Cerebellar cortex (tissue), 1 donor: Measurements from ENCODE around the gene TPCN1.

Experiments
- DNase-seq: peaks from one replicate; pipeline ENCODE4 v3.0.0-alpha.2; 2015; ENCODE audit warnings: low spot score

TPCN1 gene

DNA sequence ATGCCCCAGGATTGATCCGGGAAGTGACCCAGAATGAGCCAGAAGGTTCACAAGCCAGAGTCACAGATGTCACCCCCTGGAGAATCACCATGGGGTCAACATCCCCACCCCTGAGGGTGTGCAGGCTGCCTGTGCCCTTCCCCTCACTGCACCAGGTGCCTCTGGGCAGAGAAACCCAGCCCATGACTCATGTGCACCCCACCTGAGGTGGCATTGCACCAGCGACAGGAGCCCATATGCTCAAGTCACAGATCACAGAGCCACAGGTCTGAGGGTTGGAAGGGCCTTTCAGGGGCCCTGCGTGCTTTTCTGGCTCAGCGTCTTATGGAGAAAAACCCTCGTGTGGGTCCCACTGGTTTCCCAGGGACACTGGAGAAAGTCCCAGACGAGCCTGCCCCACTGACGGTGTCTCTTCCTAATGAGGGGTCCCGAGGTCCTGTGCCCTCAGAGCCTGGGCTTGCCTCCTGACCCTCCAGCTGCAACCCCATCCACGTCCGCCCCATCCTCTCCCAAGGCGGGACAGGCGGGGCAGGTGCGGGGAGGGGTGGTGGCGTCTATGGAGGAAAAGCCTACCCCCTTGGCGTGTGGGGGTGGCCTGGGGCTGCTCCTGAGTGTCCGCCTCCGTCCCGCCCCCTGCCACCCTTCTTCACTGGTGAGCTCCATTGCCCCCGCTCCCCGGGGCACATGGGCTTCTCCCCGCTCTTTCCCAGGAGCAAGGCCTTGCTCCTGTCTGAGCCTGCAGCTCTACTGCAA, 66.1 kb downstream of the TPCN1 start:
- no peak for DNase-seq

DNA sequence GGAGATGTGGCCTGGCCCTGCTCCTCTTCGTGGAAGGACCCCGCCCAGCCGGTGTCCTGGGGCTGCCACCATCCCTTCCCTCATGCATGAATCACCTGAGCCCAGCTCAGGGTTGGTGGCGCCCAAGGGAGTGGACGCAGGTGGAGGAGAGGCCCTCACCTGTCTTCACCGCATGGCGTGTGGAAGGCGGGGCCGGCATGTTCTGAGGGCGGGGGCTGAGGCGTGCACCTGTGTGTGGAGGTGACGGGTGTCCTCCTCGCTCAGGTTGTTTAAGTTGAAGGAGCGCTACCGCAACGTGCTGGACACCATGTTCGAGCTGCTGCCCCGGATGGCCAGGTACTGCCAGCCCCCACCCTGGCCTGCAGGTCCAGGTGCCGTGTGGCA, 66.6 kb downstream of the TPCN1 start:
- no peak for DNase-seq

DNA sequence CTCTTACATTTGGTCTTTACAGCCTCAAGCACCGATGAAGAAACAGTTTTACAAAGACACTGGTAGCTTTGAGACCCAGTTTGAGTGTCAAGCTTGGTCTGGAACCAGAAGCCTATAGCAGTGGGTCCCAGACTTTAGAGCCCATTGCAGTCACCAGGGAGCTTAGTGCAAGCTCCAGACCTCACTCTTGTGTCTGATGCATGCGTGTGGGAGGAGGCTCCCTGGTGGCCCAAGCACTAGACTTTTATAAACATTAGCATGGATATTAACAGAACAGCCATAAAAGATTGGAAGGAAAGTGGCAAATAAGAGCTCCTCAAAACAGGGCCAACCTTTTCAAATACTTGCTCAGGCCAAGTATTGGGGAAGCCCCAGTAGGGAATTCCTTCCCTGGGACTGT, 68.1 kb downstream of the TPCN1 start:
- DNase-seq, result no peak

- DNase-seq, result no peak
These were observed 69.2 kb downstream of the TPCN1 start for GRCh38 chr12:113290506-113290905.

- no peak for DNase-seq
These were observed 70.3 kb downstream of the TPCN1 start for GRCh38 chr12:113291586-113291985.

DNA sequence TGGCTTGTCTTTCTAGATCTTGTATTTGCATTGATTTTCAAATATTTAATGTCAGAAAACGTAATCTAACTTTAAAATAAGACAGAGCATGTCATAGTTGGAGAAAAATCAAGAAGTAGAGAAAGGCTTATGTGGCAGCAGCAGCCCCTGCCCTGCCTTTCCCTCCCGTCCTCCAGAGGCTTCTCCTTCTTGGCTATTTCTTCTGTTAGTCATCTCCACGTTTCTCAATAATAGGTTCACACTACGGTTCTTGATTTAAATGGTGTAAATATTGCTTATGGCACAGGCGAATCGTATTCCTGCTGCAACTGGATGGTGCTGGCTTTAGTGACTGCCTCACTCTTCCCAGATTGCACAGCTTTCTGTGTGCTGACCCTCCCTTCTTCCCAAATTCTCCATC, 70.8 kb downstream of the TPCN1 start:
- DNase-seq, result no peak

DNA sequence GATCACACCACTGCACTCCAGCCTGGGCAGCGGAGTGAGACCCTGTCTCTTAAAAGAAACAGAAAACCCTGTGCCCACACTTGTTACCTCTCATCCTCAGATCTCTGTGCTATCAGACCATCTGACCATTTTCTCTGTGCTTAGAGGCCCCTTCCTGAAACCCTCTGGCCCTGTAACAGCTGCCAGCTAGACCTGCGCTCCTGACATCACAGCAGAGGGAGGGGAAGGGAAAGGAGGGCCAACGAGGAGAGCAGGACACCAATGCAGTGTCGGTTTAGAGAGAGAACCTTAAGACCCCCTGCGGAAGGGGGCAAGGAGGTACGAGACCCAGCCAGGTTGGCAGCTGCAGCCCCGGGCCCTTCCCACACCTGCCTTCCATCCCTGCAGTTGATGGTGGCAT, 71.3 kb downstream of the TPCN1 start:
- no peak for DNase-seq

DNA sequence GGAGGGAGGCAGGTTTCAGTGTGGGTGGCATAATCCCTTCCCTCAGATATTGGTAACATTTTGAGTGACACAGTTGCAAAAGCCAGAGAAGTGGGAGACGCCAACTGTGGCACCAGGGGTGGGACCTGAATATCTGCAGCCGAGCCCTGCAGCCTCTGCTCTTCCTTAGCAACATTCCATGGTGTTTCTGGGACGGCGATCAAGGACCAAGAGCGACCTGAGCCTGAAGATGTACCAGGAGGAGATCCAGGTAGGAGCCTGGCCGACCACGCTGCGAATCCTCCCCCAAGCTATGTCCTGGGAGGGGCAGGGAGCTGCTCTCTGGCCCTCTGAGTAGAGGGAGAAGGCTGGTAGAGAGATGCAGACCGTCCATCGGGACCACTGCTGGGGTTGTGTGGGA, 71.8 kb downstream of the TPCN1 start:
- DNase-seq, result no peak

GRCh38 chr12:113295886-113296556, 74.8 kb downstream of the TPCN1 start:
- no peak for DNase-seq

DNA sequence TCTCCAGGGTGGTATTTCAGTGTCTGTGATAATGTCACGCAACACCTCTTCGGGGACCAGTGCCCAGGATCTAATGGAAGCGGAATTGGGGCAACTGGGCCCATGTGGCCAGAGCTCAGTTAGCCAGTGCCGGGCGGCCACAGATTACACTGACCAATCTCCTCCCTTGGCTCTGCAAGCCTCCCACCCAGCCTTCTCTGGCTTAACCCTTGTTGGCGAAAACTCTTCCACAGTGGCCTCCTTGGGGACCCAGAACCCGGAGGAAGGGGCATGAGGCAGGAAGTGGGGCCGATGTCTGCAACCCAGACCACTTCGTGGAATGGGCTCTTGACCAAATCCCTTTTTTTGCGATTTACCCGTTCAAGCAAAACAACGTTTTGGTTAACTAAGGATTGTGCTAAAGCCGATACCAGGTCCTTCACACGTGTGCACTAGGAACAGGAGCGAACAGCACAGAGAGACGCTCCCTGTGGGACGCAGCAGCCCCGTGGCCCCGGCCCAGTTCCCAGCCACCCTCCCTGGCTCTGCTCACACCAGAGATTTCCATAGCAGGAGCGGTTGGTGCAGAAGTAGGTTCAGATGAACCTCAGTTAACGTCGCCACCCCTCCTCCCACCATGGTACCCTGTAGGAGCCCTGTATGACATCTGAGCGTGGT, 75.4 kb downstream of the TPCN1 start:
- no peak for DNase-seq

GRCh38 chr12:113297214-113297587, 75.9 kb downstream of the TPCN1 start:
- DNase-seq, result no peak

DNA sequence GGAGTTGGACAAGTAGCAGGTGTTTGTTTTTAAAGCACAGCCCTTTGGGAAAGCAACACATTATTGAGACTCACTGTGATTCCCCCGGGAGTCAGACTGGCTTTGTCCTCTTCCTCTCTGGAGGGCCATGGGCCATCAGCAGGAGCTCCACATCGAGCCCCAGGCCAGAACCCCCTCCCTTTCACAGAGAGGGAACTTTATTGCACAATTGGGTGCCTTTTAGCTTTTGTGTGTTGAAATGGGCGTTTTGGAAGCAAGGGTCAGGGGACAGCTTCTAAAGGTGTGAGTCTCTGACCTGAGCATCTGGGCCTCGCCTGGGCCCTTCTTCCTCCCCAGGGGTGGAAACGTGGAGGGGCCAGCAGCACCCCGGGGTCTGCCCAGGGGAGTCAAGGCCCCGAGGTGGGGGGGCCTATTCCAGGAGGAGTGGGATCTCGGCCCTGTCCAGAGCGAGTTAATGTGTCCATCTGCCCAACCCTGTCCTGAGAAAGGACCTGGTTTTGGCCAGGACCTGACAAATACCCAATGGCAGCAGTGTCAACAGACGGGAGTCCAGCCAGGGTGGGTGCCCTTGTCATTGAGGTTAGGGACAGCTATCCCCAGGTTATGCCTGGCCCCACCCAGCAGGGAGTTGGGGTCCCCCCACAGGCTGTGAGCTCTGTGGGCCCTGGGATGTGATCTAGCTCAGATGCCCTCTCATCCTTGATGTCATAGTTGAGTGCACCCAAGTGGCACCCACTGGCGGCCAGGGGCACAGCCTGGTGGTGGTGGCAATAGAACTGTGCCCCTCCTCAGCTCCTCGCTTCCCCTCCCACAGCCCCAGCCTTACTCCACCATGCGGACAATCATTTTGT, 76.6 kb downstream of the TPCN1 start:
- DNase-seq, result no peak

- no peak for DNase-seq
These were observed 77.2 kb downstream of the TPCN1 start for GRCh38 chr12:113298472-113298817.

GRCh38 chr12:113298861-113299545, 77.7 kb downstream of the TPCN1 start:
- peak; percentile 82 for DNase-seq

DNA sequence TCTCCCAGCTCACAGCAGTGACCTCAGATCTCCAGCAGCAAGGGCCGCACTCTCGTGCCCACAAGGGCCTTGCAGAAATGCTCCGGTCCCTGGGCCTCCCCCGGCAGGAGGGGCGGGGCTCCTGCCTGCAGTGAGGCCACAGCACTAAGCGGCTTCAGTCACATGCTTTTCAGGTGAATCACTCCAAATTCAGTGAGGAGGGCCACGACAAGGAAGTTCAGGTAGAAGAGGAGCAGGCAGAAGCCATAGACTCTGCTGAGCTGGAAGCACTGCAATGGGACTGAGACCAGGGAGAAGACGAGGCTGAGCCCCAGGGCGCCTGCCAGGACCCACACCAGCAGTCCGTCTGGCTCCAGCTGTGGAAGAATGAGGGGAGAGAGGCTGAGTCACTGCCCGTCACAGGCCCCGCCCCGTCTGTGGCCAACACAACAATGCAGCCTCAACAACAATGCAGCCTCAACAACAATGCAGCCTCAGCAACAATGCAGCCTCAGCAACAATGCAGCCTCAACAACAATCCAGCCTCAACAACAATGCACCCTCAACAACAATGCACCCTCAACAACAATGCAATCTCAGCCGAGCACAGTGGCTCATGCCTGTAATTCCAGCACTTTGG, 78.5 kb downstream of the TPCN1 start:
- peak; percentile 50 for DNase-seq

GRCh38 chr12:113301811-113302210, 80.5 kb downstream of the TPCN1 start:
- no peak for DNase-seq

DNA sequence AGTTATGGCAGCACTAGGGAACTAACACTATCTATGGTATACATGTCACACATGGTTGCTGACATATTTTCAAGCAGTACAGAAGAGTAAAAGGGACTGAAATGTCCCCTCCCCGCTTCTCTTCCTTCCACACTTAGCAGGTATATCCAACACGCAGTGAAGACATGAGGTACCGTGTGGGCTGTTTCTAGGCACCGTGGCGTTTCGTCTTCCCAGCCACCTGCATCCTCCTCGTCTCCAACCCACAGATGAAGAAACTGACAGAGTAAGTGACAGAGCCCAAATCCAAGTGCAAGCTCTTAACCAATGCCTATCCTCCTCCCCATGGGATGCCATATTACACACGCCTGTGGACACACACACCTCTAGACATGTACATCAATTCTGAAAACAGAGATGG, 81.2 kb downstream of the TPCN1 start:
- DNase-seq, result no peak

DNA sequence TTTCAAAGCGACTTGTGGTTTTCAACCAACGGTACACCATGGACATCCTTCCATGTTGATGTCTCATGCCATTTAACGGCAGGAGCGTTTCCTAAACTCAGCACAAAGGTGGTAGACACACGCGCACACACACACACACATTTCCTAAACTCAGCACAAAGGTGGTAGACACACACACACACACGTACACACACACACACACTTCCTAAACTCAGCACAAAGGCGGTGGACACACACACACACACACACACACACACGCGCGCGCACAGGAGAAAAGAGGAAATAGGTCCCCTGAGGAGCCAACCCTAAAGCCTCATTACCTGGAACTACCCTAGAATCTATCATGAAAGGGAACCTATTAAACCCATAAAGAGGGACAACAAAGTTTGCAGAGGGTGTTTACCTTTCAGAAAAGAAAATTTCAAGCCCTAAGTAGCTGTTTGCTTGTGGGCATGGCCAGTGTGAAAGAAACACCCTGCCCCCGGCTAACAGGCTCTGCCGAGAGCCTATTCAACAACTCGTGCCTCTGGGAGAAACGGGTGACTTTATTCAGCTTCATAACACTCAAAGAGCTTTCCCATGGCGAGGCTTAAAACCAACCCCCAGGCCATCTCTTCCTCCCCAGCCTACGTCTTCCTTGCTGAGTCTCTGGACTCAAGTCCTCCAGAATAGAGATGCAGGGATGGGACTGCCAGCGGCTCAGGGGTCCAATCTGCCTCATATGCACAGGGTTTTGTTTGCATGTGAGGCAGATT, 81.8 kb downstream of the TPCN1 start:
- no peak for DNase-seq

- no peak for DNase-seq
These were observed 84.1 kb downstream of the TPCN1 start for GRCh38 chr12:113305281-113305856.

GRCh38 chr12:113306382-113306781, 85.1 kb downstream of the TPCN1 start:
- DNase-seq, result no peak
